Cortex of kidney (tissue), 1 donor: ENCODE data around the gene PCDHGB4.
"Not testable (repeated sequence)": the region's sequence is repeated elsewhere in the genome, so short reads cannot be mapped to it uniquely, and the experiment has no call there.

Experiments used
- DNase-seq: peaks from one replicate; lab custom pipeline; 2025; lab: John Stamatoyannopoulos, UW

The PCDHGB4 gene

DNA sequence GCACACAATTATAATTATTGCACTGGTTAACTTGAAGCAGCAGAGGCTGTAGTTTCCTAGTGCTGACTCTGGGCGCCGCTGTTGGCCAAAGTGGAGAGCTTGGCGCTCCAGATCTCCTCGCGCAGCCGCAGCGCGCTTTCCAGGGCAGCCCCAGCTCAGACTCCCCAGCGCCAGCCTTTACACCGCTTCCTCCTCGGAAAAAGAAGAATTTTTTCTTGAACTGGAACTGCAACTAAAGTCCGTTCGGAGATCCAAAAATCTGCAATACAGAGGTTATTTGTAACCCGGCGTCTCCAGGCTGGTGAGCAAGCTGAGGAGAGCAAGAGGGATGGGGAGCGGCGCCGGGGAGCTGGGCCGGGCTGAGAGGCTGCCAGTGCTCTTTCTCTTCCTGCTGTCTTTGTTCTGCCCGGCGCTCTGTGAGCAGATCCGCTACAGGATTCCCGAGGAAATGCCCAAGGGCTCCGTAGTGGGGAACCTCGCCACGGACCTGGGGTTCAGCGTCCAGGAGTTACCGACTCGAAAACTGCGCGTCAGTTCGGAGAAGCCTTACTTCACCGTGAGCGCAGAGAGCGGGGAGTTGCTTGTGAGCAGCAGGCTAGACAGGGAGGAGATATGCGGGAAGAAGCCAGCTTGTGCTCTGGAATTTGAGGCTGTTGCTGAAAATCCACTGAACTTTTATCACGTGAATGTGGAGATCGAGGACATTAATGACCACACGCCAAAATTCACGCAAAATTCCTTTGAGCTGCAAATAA is at the start of gene PCDHGB4:
Gene PCDHGB4, plus strand, starts transcription at position 142 of the 755 bp plus-strand sequence. Its CDS starts 187 bp downstream, at position 329.
- not testable (repeated sequence) for DNase-seq

DNA sequence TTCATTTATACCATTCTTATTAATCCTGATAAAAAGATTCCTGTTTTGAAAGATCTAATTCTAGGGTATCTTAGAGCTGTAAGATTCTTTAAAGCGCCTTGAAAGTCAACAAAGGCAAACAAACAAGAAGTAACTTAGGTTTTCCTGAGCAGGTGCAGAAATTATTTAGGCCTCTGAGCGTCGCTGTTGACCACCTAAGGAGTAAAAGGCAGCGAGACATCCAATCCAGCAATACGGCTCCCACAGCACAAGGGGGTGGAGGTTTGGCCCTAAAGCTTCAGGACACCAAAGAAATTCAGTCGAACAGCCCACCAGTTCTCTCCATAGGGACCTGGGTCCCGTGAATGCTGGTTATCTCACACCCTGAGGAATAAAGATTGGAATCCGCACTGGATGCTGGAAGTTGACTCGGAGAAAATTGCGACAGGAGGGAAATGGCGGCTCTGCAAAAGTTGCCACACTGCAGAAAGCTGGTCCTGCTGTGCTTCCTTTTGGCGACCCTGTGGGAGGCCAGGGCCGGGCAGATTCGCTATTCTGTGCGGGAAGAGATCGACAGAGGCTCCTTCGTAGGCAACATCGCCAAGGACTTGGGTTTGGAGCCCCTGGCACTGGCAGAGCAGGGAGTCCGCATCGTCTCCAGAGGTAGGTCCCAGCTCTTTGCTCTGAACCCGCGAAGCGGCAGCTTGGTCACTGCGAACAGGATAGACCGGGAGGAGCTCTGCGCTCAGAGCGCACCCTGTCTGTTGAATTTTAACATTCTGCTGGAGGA is 48.8 kb upstream of the PCDHGB4 start, which contains the start of gene PCDHGA2:
Gene PCDHGA2, plus strand, starts transcription at position 223 of the 769 bp plus-strand sequence.
- no peak for DNase-seq

DNA sequence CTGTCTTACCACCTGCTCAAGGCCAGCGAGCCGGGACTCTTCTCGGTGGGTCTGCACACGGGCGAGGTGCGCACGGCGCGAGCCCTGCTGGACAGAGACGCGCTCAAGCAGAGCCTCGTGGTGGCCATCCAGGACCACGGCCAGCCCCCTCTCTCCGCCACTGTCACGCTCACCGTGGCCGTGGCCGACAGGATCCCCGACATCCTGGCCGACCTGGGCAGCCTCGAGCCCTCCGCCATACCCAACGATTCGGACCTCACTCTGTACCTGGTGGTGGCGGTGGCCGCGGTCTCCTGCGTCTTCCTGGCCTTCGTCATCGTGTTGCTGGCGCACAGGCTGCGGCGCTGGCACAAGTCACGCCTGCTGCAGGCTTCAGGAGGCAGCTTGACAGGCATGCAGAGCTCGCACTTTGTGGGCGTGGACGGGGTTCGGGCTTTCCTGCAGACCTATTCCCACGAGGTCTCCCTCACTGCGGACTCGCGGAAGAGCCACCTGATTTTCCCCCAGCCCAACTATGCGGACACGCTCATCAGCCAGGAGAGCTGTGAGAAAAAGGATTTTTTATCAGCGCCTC is 46.6 kb upstream of the PCDHGB4 start:
- not testable (repeated sequence) for DNase-seq

DNA sequence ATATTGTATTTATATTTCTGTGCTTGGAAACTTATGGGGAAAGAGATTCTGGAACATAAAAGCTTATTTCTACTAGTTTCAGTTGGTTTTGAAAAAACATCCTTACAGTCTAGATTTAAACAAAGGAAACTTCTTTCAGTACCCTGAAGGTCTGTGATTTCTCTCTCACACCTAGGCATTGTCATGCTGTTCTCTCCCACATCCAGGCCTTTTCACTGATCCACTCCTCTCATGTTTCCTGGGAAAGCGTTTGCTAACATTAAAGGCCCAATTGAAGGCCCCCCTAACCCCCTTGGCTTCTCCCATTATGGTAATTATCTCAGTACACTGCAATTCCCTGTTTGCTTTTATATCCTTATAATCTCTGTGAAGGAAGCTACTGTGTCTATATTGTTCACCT is 44.7 kb upstream of the PCDHGB4 start:
- DNase-seq: no peak

DNA sequence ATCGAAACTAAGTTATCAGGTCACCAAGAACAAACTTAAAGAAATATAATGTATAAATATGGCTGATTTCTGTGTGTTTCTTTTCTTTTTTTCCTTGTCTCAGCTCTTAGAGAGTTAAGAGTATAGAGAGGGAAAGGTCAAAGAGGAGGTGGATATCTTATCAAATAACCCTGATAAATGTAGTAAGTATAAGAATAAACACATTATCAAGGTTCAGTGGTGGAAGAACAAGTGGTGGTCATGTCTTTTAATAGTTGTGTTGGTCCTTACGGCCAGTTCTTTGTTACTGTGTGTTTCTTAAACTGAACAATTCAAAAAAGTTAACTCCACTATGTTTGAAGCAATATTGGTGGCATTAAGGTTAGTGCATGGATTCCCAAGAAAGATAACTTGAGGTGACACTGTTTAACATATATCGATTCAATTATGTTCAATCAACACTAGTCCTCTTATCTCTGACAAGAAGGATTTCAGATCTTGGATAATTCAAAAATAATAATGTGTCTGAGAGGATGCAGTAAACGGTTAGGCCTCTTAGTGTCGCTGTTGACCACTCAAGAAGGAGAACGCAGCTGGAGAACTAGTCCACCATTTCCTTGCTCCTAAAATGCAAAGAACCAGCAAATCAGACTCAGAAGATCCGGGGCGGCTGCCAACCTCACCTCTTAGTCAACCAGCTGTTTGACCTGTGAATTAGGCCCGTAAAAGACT is 44.1 kb upstream of the PCDHGB4 start, which contains the start of gene PCDHGA3:
Gene PCDHGA3, plus strand, starts transcription at position 588 of the 711 bp plus-strand sequence. CDS start 205 bp downstream, outside the sequence.
- no peak for DNase-seq

DNA sequence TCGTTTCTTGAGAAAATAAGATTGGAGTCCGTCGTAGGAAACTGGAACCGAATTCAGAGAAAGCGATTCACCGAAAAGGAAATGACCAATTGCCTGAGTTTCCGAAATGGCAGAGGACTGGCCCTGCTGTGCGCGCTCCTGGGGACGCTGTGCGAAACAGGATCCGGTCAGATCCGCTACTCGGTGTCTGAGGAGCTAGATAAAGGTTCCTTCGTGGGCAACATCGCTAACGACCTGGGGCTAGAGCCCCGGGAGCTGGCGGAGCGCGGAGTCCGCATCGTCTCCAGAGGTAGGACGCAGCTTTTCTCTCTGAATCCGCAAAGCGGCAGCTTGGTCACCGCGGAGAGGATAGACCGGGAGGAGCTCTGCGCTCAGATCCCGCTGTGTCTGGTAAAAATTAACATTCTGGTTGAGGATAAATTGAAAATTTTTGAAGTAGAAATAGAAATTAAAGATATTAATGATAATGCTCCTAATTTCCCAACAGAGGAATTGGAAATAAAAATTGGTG is 43.5 kb upstream of the PCDHGB4 start:
- no peak for DNase-seq

DNA sequence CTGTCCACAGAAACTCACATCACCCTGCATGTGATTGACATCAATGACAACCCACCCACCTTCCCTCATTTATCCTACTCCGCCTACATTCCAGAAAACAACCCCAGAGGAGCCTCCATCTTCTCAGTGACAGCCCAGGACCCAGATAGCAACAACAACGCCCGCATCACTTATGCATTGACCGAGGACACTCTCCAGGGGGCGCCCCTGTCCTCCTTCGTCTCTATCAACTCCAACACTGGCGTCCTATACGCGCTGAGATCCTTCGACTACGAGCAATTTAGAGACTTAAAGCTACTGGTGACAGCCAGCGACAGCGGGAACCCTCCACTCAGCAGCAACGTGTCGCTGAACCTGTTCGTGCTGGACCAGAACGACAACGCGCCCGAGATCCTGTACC is 42.2 kb upstream of the PCDHGB4 start:
- no peak for DNase-seq

DNA sequence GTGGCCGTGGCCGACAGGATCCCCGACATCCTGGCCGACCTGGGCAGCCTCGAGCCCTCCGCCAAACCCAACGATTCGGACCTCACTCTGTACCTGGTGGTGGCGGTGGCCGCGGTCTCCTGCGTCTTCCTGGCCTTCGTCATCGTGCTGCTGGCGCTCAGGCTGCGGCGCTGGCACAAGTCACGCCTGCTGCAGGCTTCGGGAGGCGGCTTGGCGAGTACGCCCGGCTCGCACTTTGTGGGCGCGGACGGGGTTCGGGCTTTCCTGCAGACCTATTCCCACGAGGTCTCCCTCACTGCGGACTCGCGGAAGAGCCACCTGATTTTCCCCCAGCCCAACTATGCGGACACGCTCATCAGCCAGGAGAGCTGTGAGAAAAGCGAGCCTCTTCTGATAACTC is 41.5 kb upstream of the PCDHGB4 start:
- DNase-seq: not testable (repeated sequence)

DNA sequence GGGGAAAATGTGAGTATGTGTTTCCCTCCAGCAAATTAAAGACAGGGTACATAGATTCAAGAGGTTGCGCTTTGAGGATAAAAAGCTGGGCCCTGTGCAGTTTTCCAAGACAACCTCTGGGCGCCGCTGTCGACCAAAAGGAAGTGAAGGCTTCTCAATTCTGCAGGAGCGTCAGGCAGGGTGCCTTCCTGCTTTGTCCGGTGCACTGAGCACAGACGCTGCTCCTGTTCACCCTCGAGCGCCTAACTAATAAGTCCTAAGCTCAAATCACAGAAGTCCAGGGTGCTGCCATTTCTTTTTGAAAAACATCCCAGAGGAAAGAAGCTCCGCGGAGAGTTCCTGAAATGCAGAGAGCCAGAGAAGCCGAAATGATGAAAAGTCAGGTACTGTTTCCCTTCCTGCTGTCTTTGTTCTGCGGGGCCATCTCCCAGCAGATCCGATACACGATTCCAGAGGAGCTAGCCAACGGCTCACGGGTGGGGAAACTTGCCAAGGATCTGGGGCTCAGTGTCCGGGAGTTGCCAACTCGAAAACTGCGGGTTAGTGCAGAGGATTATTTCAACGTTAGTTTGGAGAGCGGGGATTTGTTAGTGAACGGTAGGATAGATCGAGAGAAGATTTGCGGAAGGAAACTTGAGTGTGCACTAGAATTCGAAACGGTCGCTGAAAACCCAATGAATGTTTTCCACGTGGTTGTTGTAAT is 37.4 kb upstream of the PCDHGB4 start, which contains the start of gene PCDHGB1:
Gene PCDHGB1, plus strand, starts transcription at position 183 of the 703 bp plus-strand sequence. Its CDS starts 162 bp downstream, at position 345.
- DNase-seq: no peak

DNA sequence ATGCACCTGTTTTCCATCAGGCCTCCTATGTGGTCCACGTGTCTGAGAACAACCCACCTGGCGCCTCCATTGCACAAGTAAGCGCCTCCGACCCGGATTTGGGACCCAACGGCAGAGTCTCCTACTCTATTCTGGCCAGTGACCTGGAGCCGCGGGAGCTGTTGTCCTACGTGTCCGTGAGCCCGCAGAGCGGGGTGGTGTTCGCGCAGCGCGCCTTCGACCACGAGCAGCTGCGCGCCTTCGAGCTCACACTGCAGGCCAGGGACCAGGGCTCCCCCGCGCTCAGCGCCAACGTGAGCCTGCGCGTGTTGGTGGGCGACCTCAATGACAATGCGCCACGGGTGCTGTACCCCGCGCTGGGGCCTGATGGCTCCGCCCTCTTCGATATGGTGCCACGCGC is 35.9 kb upstream of the PCDHGB4 start:
- no peak for DNase-seq

DNA sequence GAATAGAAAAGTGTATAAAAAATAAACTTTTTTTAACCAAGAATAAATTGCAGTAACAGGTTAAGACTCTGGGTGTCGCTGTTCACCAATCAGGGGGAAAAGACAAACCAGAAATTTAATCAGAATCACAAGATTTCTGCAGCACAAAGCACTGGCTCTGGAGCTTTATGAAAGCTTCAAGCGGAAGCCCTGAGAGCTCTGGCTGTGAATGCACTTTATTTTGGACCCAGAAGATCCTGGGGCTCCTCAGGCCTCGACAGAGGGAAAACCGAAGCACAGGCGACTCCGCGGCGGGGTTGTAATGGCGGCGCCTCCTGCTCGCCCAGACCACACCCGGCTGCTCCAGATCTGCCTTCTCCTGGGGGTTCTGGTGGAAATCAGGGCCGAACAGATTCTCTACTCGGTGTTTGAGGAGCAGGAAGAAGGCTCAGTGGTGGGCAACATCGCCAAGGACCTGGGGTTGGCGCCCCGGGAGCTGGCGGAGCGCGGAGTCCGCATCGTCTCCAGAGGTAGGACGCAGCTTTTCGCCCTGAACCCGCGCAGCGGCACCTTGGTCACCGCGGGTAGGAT is 32.5 kb upstream of the PCDHGB4 start, which contains the start of gene PCDHGA4:
Gene PCDHGA4, plus strand, starts transcription at position 122 of the 570 bp plus-strand sequence. Its CDS starts 87 bp downstream, at position 209.
- no peak for DNase-seq

DNA sequence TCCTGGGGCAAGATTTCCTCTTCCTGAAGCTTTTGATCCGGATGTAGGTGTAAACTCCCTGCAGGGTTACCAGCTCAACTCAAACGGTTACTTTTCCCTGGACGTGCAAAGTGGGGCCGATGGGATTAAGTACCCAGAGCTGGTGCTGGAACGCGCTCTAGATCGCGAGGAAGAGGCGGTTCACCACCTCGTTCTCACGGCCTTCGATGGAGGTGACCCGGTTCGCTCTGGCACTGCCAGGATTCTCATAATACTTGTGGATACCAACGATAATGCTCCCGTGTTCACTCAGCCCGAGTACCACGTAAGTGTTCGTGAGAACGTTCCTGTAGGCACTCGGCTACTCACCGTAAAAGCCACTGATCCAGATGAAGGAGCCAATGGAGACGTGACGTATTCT is 31.9 kb upstream of the PCDHGB4 start:
- DNase-seq: no peak

DNA sequence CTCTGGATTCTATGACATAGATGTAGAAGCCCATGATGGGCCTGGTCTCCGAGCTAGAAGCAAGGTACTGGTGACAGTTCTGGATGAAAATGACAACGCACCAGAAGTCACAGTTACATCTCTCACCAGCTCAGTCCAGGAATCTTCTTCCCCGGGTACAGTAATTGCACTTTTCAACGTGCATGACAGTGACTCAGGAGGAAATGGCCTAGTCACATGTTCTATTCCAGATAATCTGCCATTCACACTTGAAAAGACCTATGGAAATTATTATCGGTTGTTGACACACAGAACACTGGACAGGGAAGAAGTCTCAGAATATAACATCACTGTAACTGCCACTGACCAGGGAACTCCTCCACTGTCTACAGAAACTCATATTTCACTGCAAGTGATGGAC is 31.4 kb upstream of the PCDHGB4 start:
- DNase-seq: no peak

DNA sequence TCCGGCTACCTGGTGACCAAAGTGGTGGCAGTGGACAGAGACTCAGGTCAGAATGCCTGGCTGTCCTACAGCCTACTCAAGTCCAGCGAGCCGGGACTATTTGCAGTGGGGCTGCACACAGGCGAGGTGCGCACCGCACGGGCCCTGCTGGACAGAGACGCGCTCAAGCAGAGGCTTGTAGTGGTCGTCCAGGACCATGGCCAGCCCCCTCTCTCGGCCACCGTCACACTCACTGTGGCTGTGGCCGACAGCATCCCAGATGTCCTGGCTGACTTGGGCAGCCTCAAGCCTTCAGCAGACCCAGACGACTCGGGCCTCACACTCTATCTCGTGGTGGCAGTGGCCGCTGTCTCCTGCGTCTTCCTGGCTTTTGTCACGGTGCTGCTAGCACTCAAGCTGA is 30.5 kb upstream of the PCDHGB4 start:
- DNase-seq: no peak

DNA sequence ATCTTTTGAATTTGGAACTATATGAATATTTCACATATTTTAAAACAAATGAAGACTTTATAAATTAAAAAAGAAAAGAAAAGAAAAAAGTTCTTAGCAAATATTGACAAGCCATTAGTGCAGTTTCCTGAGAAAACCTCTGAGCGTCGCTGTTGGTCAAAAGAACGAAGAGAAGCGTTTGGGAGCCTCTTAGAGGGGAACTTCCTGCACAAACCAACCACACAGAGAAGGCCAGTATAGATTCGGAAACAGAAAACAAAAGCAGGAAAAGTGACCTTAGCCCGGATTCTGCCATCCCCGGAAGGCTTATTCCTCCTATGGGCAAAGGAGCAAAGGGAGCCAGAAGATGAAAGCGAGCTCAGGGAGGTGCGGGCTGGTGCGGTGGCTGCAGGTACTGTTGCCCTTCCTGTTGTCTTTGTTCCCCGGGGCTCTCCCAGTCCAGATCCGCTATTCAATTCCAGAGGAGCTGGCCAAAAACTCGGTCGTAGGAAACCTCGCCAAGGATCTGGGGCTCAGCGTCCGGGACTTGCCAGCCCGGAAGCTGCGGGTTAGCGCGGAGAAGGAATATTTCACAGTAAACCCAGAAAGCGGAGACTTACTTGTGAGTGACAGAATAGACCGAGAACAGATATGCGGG is 27.6 kb upstream of the PCDHGB4 start, which contains the start of gene PCDHGB2:
Gene PCDHGB2, plus strand, starts transcription at position 205 of the 637 bp plus-strand sequence. Its CDS starts 142 bp downstream, at position 347.
- no peak for DNase-seq

DNA sequence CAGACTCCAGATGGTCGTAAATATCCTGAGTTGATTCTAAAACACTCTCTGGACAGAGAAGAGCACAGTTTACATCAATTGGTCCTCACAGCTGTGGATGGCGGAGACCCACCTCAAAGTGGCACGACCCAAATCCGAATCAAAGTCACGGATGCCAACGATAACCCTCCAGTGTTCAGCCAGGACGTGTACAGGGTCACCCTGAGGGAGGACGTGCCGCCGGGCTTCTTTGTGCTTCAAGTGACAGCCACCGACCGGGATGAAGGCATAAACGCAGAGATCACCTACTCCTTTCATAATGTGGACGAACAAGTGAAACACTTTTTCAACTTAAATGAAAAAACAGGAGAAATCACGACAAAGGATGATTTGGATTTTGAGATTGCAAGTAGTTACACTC is 26.8 kb upstream of the PCDHGB4 start:
- DNase-seq: no peak

DNA sequence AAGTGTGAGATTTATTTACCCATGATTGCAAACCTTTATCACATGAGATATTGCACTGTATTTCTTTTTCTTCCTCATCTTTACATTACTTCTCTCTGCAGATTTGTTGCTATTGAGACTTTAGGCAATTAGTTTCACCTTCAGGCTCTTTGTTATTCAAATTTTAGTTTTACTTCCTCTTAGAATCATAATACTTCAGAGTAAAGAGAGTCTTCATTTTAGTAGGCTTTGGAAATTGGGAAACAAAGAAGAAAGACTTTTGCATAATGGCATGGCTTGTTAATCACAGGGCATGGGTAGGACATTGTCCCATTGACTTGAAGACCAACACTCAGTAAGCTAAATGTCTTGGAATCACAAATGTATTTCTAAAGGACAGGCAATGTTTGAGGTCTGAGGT is 24.8 kb upstream of the PCDHGB4 start:
- no peak for DNase-seq

DNA sequence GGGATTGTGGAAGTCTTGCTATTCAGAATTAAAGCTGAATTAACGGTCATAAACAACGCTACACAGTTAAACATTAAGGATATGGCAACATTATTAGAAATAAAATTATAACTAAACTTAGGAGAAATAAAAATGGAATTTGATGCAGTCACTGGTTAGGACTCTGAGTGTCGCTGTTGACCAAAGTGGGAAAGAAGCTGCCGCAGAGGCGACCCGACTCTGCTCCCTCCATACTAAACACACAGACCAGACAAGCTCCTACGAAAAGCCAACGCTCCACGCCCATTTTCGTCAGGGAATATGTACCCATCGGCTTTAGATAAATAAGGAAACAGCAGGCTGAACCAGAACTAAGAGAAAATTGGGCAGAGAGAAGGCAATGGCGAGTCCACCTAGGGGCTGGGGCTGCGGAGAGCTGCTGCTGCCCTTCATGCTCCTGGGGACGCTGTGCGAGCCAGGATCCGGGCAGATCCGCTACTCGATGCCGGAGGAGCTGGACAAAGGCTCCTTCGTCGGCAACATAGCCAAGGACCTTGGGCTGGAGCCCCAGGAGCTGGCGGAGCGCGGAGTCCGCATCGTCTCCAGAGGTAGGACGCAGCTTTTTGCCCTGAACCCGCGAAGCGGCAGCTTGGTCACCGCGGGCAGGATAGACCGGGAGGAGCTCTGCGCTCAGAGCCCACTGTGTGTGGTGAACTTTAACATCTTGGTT is 23.4 kb upstream of the PCDHGB4 start, which contains the start of gene PCDHGA5:
Gene PCDHGA5, plus strand, starts transcription at position 211 of the 709 bp plus-strand sequence. Its CDS starts 169 bp downstream, at position 380.
- DNase-seq: no peak
